Activated T-helper 9 cell treated with anti-CD3 and anti-CD28 coated beads, Interleukin-2, amount 50 U/mL, for 16 hours (primary cell): ENCODE results near the gene PLEKHH3.
"Not testable (repeated sequence)": the region's sequence is repeated elsewhere in the genome, so short reads cannot be mapped to it uniquely, and the experiment has no call there.

ENCODE experiments used
- DNase-seq: peaks from one replicate; pipeline ENCODE4 v3.0.0-alpha.2; 2020; ENCODE audit warnings: low read depth

Gene PLEKHH3

GRCh38 chr17:42632949-42633444 is 43.8 kb downstream of the PLEKHH3 start:
- no peak for DNase-seq

- DNase-seq = no peak
Observed at GRCh38 chr17:42629411-42630009, 47.3 kb downstream of the PLEKHH3 start.

- not testable (repeated sequence) for DNase-seq
Observed at GRCh38 chr17:42627032-42627764, 49.6 kb downstream of the PLEKHH3 start.

GRCh38 chr17:42623732-42624596 is 52.8 kb downstream of the PLEKHH3 start:
- DNase-seq = no peak

- no peak for DNase-seq
Observed at GRCh38 chr17:42623271-42623670, 53.5 kb downstream of the PLEKHH3 start.

GRCh38 chr17:42621987-42622386 is 54.8 kb downstream of the PLEKHH3 start:
- DNase-seq = not testable (repeated sequence)

GRCh38 chr17:42618442-42619150 is 58.2 kb downstream of the PLEKHH3 start:
- no peak for DNase-seq

GRCh38 chr17:42617956-42618431 is 58.8 kb downstream of the PLEKHH3 start:
- DNase-seq = no peak
